ENCODE results near the gene ZSCAN2.
A peak's percentile ranks its signal among the peaks of the same experiment; 100 is the strongest.

The ZSCAN2 gene

GRCh38 chr15:84649706-84650105 lies 48.9 kb downstream of the ZSCAN2 start:
- Histone ChIP-seq H3K4me3 (ENCODE audit: insufficient read depth, low read depth, low read length, poor library complexity, severe bottlenecking) (no peak overlapping the region), H3K36me3 (ENCODE audit: control insufficient read depth, insufficient read depth, low read length) (peaks cover 58% of the 10 kb centered on the region), H3K27me3 (replicated peaks; ENCODE audit: control insufficient read depth, insufficient read depth, low read length, poor library complexity, severe bottlenecking) (no peaks in the 10 kb centered on the region), H3K9me3 (ENCODE audit: control insufficient read depth, low read length) (no peaks in the 10 kb centered on the region), H3K27ac (ENCODE audit: insufficient read depth, low read length, poor library complexity, severe bottlenecking) (no peak overlapping the region), H3K4me1 (ENCODE audit: control insufficient read depth, insufficient read depth, low read length, poor library complexity, severe bottlenecking) (peaks cover 13% of the 10 kb centered on the region)
- no peak for DNase-seq

- H3K4me1 ChIP-seq (ENCODE audit: control insufficient read depth, insufficient read depth, low read length, poor library complexity, severe bottlenecking) = peaks cover 22% of the 10 kb centered on the region
- DNase-seq = no peak
- peaks cover 23% of the 10 kb centered on the region for H3K36me3 ChIP-seq (ENCODE audit: control insufficient read depth, insufficient read depth, low read length)
- H3K27me3 ChIP-seq (replicated peaks; ENCODE audit: control insufficient read depth, insufficient read depth, low read length, poor library complexity, severe bottlenecking) = no peaks in the 10 kb centered on the region
- peak overlapping the region; percentile 93 for H3K27ac ChIP-seq (ENCODE audit: insufficient read depth, low read length, poor library complexity, severe bottlenecking)
- H3K9me3 ChIP-seq (ENCODE audit: control insufficient read depth, low read length) = no peaks in the 10 kb centered on the region
- H3K4me3 ChIP-seq (ENCODE audit: insufficient read depth, low read depth, low read length, poor library complexity, severe bottlenecking) = peak overlapping the region; percentile 89
Observed at GRCh38 chr15:84653584-84653909, 52.7 kb downstream of the ZSCAN2 start.

GRCh38 chr15:84653910-84654688 lies 53.3 kb downstream of the ZSCAN2 start, which contains the start of gene WDR73:
WDR73 (minus strand) TSS chr15:84654283; CDS start chr15:84654274, 9 bp downstream.
- no peaks in the 10 kb centered on the region for H3K27me3 ChIP-seq (replicated peaks; ENCODE audit: control insufficient read depth, insufficient read depth, low read length, poor library complexity, severe bottlenecking)
- peaks cover 18% of the 10 kb centered on the region for H3K36me3 ChIP-seq (ENCODE audit: control insufficient read depth, insufficient read depth, low read length)
- DNase-seq = peak; percentile 94 to 98 (median 94)
- peak within 1 kb of the TSS; percentile 89 for H3K4me3 ChIP-seq (ENCODE audit: insufficient read depth, low read depth, low read length, poor library complexity, severe bottlenecking)
- H3K9me3 ChIP-seq (ENCODE audit: control insufficient read depth, low read length) = no peaks in the 10 kb centered on the region
- peaks cover 28% of the 10 kb centered on the region for H3K4me1 ChIP-seq (ENCODE audit: control insufficient read depth, insufficient read depth, low read length, poor library complexity, severe bottlenecking)
- H3K27ac ChIP-seq (ENCODE audit: insufficient read depth, low read length, poor library complexity, severe bottlenecking) = peak within 1 kb of the TSS; percentile 93

- Histone ChIP-seq H3K36me3 (ENCODE audit: control insufficient read depth, insufficient read depth, low read length) (peaks cover 14% of the 10 kb centered on the region), H3K4me3 (ENCODE audit: insufficient read depth, low read depth, low read length, poor library complexity, severe bottlenecking) (peak overlapping the region; percentile 89), H3K27me3 (replicated peaks; ENCODE audit: control insufficient read depth, insufficient read depth, low read length, poor library complexity, severe bottlenecking) (no peaks in the 10 kb centered on the region), H3K27ac (ENCODE audit: insufficient read depth, low read length, poor library complexity, severe bottlenecking) (peak overlapping the region; percentile 93), H3K9me3 (ENCODE audit: control insufficient read depth, low read length) (no peaks in the 10 kb centered on the region), H3K4me1 (ENCODE audit: control insufficient read depth, insufficient read depth, low read length, poor library complexity, severe bottlenecking) (peaks cover 28% of the 10 kb centered on the region)
- peak; percentile 43 to 65 (median 52) for DNase-seq
Observed at GRCh38 chr15:84654689-84655453, 54.1 kb downstream of the ZSCAN2 start.

GRCh38 chr15:84656972-84657371 lies 56.2 kb downstream of the ZSCAN2 start:
- peaks cover 5% of the 10 kb centered on the region for H3K36me3 ChIP-seq (ENCODE audit: control insufficient read depth, insufficient read depth, low read length)
- no peak overlapping the region for H3K27ac ChIP-seq (ENCODE audit: insufficient read depth, low read length, poor library complexity, severe bottlenecking)
- H3K27me3 ChIP-seq (replicated peaks; ENCODE audit: control insufficient read depth, insufficient read depth, low read length, poor library complexity, severe bottlenecking) = no peaks in the 10 kb centered on the region
- no peaks in the 10 kb centered on the region for H3K9me3 ChIP-seq (ENCODE audit: control insufficient read depth, low read length)
- no peak overlapping the region for H3K4me3 ChIP-seq (ENCODE audit: insufficient read depth, low read depth, low read length, poor library complexity, severe bottlenecking)
- peaks cover 28% of the 10 kb centered on the region for H3K4me1 ChIP-seq (ENCODE audit: control insufficient read depth, insufficient read depth, low read length, poor library complexity, severe bottlenecking)
- no peak for DNase-seq

- peaks cover 28% of the 10 kb centered on the region for H3K4me1 ChIP-seq (ENCODE audit: control insufficient read depth, insufficient read depth, low read length, poor library complexity, severe bottlenecking)
- H3K4me3 ChIP-seq (ENCODE audit: insufficient read depth, low read depth, low read length, poor library complexity, severe bottlenecking) = peak overlapping the region; percentile 66
- no peaks in the 10 kb centered on the region for H3K36me3 ChIP-seq (ENCODE audit: control insufficient read depth, insufficient read depth, low read length)
- no peak for DNase-seq
- H3K27me3 ChIP-seq (replicated peaks; ENCODE audit: control insufficient read depth, insufficient read depth, low read length, poor library complexity, severe bottlenecking) = no peaks in the 10 kb centered on the region
- no peaks in the 10 kb centered on the region for H3K9me3 ChIP-seq (ENCODE audit: control insufficient read depth, low read length)
- H3K27ac ChIP-seq (ENCODE audit: insufficient read depth, low read length, poor library complexity, severe bottlenecking) = peak overlapping the region; percentile 69
Observed at GRCh38 chr15:84657748-84658079, 56.9 kb downstream of the ZSCAN2 start.

- peak; percentile 80 to 85 (median 85) for DNase-seq
- peak within 1 kb of the TSS; percentile 66 for H3K4me3 ChIP-seq (ENCODE audit: insufficient read depth, low read depth, low read length, poor library complexity, severe bottlenecking)
- H3K9me3 ChIP-seq (ENCODE audit: control insufficient read depth, low read length) = no peaks in the 10 kb centered on the region
- no peaks in the 10 kb centered on the region for H3K27me3 ChIP-seq (replicated peaks; ENCODE audit: control insufficient read depth, insufficient read depth, low read length, poor library complexity, severe bottlenecking)
- no peaks in the 10 kb centered on the region for H3K36me3 ChIP-seq (ENCODE audit: control insufficient read depth, insufficient read depth, low read length)
- peak within 1 kb of the TSS; percentile 69 for H3K27ac ChIP-seq (ENCODE audit: insufficient read depth, low read length, poor library complexity, severe bottlenecking)
- H3K4me1 ChIP-seq (ENCODE audit: control insufficient read depth, insufficient read depth, low read length, poor library complexity, severe bottlenecking) = peaks cover 23% of the 10 kb centered on the region
Observed at GRCh38 chr15:84658080-84658787, 57.4 kb downstream of the ZSCAN2 start, which contains the start of gene NMB. NMB (minus strand) TSS chr15:84658199; CDS start chr15:84658152, 47 bp downstream.

- H3K4me1 ChIP-seq (ENCODE audit: control insufficient read depth, insufficient read depth, low read length, poor library complexity, severe bottlenecking) = peaks cover 17% of the 10 kb centered on the region
- H3K27me3 ChIP-seq (replicated peaks; ENCODE audit: control insufficient read depth, insufficient read depth, low read length, poor library complexity, severe bottlenecking) = no peaks in the 10 kb centered on the region
- H3K4me3 ChIP-seq (ENCODE audit: insufficient read depth, low read depth, low read length, poor library complexity, severe bottlenecking) = peak overlapping the region; percentile 66
- DNase-seq = no peak
- peak overlapping the region; percentile 69 for H3K27ac ChIP-seq (ENCODE audit: insufficient read depth, low read length, poor library complexity, severe bottlenecking)
- no peaks in the 10 kb centered on the region for H3K36me3 ChIP-seq (ENCODE audit: control insufficient read depth, insufficient read depth, low read length)
- no peaks in the 10 kb centered on the region for H3K9me3 ChIP-seq (ENCODE audit: control insufficient read depth, low read length)
Observed at GRCh38 chr15:84658788-84659411, 58.1 kb downstream of the ZSCAN2 start.

- DNase-seq = no peak
- Histone ChIP-seq H3K36me3 (ENCODE audit: control insufficient read depth, insufficient read depth, low read length) (peaks cover 3% of the 10 kb centered on the region), H3K4me3 (ENCODE audit: insufficient read depth, low read depth, low read length, poor library complexity, severe bottlenecking) (no peak overlapping the region), H3K27ac (ENCODE audit: insufficient read depth, low read length, poor library complexity, severe bottlenecking) (no peak overlapping the region), H3K27me3 (replicated peaks; ENCODE audit: control insufficient read depth, insufficient read depth, low read length, poor library complexity, severe bottlenecking) (no peaks in the 10 kb centered on the region), H3K4me1 (ENCODE audit: control insufficient read depth, insufficient read depth, low read length, poor library complexity, severe bottlenecking) (peaks cover 11% of the 10 kb centered on the region), H3K9me3 (ENCODE audit: control insufficient read depth, low read length) (no peaks in the 10 kb centered on the region)
Observed at GRCh38 chr15:84659904-84660781, 59.3 kb downstream of the ZSCAN2 start.

Data from effector memory CD4-positive, alpha-beta T cell (primary cell).